ENCODE data around the gene SEC61B. TPM values are rescaled to one million over a fixed set of nuclear protein-coding genes. Genes with fewer than 3 reads are reported as not detected.

The SEC61B gene
- total RNA-seq, 6 donors from 2014 or later = 26.2 to 128 (median 95.7) TPM

DNA sequence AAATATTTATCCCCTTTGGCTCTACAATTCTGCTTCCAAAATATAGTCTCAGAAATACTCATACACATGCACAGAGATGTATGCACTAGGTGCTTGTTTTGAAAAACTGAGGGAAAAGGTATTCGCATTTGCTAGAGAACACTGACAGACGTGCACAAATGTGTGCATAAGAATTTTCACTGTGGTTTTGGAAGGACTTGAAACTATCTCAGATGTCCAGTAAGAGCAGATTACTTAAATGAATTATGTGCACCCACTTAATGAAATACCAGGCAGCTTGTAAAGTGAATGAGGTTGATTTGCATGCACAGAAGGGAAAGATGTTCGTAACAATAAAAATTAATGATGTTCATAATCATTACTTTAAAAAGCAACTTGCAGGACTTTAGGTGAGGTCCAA is 48.4 kb downstream of the SEC61B start:
- WGBS, 2 donors = 62 to 65% methylated on average over 3 of the region's 3 CpGs
- Histone ChIP-seq H3K36me3 (no peaks in the 10 kb centered on the region), H3K4me1 (peaks cover 5 to 6% (median 6%) of the 10 kb centered on the region in 4 donors), H3K27ac (no peak overlapping the region), H3K27me3 (no peaks in the 10 kb centered on the region), H3K9me3 (no peaks in the 10 kb centered on the region), H3K4me3 (no peak overlapping the region)
- no peak for DNase-seq
- TF ChIP-seq EP300 (IDR thresholded peaks at IDR 0.05) (no peak), POLR2A (IDR thresholded peaks at IDR 0.05) (no peak), POLR2AphosphoS5 (IDR thresholded peaks at IDR 0.05) (no peak)
- TF ChIP-seq, protein P1, sequence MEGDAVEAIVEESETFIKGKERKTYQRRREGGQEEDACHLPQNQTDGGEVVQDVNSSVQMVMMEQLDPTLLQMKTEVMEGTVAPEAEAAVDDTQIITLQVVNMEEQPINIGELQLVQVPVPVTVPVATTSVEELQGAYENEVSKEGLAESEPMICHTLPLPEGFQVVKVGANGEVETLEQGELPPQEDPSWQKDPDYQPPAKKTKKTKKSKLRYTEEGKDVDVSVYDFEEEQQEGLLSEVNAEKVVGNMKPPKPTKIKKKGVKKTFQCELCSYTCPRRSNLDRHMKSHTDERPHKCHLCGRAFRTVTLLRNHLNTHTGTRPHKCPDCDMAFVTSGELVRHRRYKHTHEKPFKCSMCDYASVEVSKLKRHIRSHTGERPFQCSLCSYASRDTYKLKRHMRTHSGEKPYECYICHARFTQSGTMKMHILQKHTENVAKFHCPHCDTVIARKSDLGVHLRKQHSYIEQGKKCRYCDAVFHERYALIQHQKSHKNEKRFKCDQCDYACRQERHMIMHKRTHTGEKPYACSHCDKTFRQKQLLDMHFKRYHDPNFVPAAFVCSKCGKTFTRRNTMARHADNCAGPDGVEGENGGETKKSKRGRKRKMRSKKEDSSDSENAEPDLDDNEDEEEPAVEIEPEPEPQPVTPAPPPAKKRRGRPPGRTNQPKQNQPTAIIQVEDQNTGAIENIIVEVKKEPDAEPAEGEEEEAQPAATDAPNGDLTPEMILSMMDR (IDR thresholded peaks at IDR 0.05) = no peak
- no peak for ATAC-seq (ENCODE audit: low FRiP score in 2 of 2)

DNA sequence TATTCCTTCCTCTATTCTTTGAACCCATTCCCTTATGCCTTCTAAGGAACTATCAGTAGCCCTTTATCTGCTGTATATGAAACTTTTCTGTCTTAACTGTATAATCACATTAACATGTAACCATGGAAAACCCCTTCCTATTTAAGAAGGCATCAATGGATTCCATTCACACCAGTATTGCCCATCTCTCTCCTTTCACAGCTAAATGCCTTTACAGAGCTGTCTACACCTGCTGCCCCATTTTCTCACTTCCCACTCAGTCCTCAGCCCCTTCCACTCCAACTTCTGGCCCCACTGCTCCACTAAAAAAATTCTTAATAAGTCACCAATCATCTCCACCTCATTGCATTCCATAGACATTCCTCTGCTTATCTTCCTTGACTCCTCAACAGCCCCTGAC is 50.8 kb downstream of the SEC61B start:
- TF ChIP-seq, protein P1 (IDR thresholded peaks at IDR 0.05) = no peak
- TF ChIP-seq POLR2AphosphoS5 (IDR thresholded peaks at IDR 0.05) (no peak), POLR2A (IDR thresholded peaks at IDR 0.05) (no peak), EP300 (IDR thresholded peaks at IDR 0.05) (no peak)
- no peaks in the 10 kb centered on the region for H3K27me3 ChIP-seq
- H3K36me3 ChIP-seq = no peaks in the 10 kb centered on the region
- no peaks in the 10 kb centered on the region for H3K9me3 ChIP-seq
- H3K27ac ChIP-seq = no peak overlapping the region
- H3K4me1 ChIP-seq = no peaks in the 10 kb centered on the region
- no peak overlapping the region for H3K4me3 ChIP-seq
- DNase-seq (no peak), ATAC-seq (ENCODE audit: low FRiP score in 2 of 2) (no peak)

DNA sequence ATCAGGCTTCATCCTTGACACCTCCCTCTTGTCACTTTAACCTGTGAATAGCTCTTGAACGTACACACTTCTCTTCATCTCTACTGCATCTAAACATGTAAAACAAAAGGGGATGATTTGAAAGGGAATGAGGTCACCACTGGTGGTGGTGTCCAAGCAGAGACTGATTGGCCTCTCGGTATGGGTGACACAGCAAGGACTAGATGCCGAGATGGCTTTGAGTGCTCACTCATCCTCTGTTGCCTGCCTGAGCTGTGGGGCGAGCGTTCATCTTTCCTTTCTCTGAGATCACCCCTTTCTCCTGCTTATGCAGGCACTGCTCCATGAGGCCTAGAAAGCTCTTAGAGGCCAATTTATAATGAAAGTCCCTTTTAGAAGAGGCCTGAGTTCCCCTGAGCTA is 51.9 kb downstream of the SEC61B start:
- H3K36me3 ChIP-seq = no peaks in the 10 kb centered on the region
- no peak for ATAC-seq (ENCODE audit: low FRiP score in 2 of 2)
- TF ChIP-seq, protein P1 (IDR thresholded peaks at IDR 0.05) = no peak
- no peak for TF ChIP-seq EP300 (IDR thresholded peaks at IDR 0.05)
- TF ChIP-seq POLR2AphosphoS5 (IDR thresholded peaks at IDR 0.05) = no peak
- no peak for TF ChIP-seq POLR2A (IDR thresholded peaks at IDR 0.05)
- H3K9me3 ChIP-seq = no peaks in the 10 kb centered on the region
- no peak for DNase-seq
- H3K4me3 ChIP-seq = no peak overlapping the region
- WGBS, 2 donors = 96 to 97% methylated on average over 5 of the region's 5 CpGs
- no peaks in the 10 kb centered on the region for H3K4me1 ChIP-seq
- no peak overlapping the region for H3K27ac ChIP-seq
- no peaks in the 10 kb centered on the region for H3K27me3 ChIP-seq

DNA sequence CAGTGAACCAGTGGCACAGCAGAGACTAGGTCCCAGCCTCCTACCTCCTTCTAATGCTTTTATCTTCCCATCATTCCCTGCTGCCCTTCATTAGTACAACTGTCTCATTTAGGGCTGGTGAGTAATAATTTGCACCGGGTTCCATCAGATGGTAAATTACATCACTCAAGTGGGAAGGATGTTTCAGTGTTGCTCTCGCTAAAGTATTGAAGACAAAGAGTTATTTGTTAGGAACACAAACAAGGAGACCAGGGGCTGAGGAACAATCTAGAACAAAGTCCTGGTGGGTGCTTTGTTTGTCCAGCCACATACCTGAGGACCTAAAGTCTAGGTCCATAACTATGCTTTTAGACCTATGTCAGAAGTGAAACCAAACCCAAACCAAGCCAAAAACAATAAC is 52.4 kb downstream of the SEC61B start:
- H3K27ac ChIP-seq = no peak overlapping the region
- no peak for DNase-seq
- H3K4me1 ChIP-seq = no peaks in the 10 kb centered on the region
- no peaks in the 10 kb centered on the region for H3K9me3 ChIP-seq
- no peaks in the 10 kb centered on the region for H3K27me3 ChIP-seq
- no peak for ATAC-seq (ENCODE audit: low FRiP score in 2 of 2)
- TF ChIP-seq, protein P1 (IDR thresholded peaks at IDR 0.05) = no peak
- no peak for TF ChIP-seq EP300 (IDR thresholded peaks at IDR 0.05)
- no peak for TF ChIP-seq POLR2A (IDR thresholded peaks at IDR 0.05)
- no peak for TF ChIP-seq POLR2AphosphoS5 (IDR thresholded peaks at IDR 0.05)
- WGBS, 2 donors = 45 to 73% methylated on average over 2 of the region's 2 CpGs
- H3K4me3 ChIP-seq = no peak overlapping the region
- H3K36me3 ChIP-seq = no peaks in the 10 kb centered on the region

Small RNA genes lying within 50 kb of the gene (small RNA-seq; reads per million reads assigned to genes)
- gene RN7SL794P = 0 reads per million in 4 donors

Other genes starting within 250 kb of the SEC61B start
- 10 to 100 TPM; 13.6 to 63.1 (median 37.9) TPM for gene TGFBR1, start 117.2 kb upstream of the SEC61B start, total RNA-seq
- 10 to 100 TPM; 22.2 to 61.4 (median 41.2) TPM for gene ALG2, start 340 bp upstream of the SEC61B start, total RNA-seq

Data from upper lobe of left lung (tissue), 6 donors.